Stimulated activated CD8-positive, alpha-beta memory T cell treated with anti-CD3 and anti-CD28 coated beads, Interleukin-15, amount 100 ng/mL, for 4 hours (primary cell): Measurements from ENCODE around the gene SPEM1.

Experiments used
- DNase-seq, 2 donors: peaks; one replicate each; pipeline ENCODE4 v3.0.0-alpha.2; 2020; ENCODE audit warnings: low read depth in 2 of 2

The SPEM1 gene

DNA sequence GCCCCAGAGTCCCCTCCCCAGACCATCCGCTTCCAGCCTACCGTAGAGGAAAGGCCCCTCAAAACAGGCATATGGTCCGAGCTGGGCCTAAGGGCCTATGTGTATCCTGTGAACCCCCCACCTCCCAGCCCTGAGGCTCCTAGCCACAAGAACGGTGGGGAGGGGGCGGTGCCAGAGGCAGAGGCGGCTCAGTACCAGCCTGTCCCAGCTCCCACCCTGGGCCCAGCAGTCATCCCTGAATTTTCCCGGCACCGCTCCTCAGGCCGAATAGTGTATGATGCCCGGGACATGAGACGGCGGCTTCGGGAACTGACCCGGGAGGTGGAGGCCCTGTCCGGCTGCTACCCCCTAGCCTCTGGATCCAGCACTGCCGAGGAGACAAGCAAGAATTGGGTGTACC is 1.1 kb downstream of the SPEM1 start:
- no peak for DNase-seq

DNA sequence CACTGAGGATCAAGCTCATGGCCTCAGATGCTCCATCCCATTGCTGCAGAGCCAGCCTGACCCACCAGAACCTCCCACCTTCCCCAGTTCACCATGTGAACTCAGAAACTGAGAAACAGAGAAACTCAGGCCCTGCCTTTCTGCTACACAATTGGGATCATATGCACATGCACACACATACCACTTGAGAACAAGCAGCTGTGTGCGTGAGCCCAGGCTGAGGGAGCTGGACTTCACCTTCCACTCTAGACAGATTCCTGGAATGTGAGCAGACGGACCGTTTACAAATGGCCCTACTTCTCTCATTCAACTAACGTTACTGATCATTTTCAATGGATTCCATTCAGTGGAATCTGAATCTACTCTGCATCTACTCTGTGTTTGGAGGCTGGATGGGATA is 3.6 kb downstream of the SPEM1 start:
- no peak for DNase-seq

DNA sequence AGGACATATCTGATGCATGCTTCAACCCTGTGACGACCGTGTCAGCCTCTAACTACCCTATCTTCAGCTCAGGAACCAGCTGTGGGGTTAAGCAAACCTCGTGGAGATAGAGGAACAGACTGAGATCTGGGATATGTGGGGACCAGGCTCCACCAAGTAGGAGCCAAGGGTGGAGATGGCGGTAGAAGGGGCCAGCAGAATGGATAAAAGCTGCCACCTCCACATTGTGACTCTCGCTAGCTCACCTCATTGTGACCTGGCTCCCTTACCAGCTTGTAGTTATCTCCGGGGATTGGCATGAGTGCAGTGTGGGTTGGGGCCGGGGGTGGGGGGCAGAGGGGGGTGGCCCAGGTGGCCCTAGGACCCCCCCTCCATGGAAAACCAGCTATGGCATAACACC is 5.2 kb downstream of the SPEM1 start, which contains the start of gene SPEM2:
Gene SPEM2 (plus strand): TSS at position 301 of the 400 bp plus-strand sequence. CDS start 73 bp downstream, at position 374.
- no peak for DNase-seq

DNA sequence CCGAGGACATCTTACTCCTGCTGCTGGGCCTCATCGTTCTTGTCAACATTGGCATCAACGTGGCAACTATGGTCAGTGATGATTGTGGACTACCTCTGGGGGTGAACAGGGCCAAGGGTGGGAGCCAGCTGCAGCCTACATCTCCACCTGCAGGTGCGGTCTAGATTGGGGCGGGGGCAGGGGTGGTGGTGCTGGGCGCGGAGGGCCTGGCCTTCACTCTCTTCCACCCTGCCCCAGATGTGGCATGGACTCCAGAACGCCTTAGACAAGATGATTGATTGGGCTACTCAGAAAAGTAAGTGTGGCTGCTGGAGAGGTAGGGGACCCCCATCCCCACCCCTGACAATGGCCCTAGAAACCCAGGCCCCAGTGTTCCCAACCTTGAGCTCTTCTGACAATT is 5.6 kb downstream of the SPEM1 start:
- no peak for DNase-seq

DNA sequence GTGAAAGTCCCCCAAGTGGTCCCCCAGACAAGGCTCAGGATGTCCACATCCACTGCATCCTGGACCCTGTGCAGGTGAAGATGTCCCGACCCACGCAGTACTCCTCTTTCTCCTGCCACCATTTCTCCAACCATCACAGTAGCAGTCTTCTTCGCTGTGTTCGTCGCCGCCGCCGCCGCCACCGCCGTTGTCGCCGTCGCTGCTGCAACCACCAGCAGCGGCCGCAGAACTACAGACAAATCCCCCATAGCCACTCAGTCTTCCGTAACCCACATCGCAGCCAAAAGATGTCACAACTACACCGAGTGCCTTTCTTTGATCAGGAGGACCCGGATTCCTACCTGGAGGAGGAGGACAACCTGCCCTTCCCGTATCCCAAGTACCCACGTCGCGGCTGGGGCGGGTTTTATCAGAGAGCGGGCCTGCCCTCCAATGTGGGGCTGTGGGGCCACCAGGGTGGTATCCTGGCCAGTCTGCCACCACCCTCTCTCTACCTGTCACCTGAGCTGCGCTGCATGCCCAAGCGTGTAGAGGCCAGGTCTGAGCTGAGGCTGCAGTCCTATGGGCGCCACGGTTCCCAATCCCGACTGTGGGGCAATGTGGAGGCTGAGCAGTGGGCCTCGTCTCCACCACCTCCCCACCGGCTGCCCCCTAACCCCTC is 6.2 kb downstream of the SPEM1 start:
- no peak for DNase-seq

DNA sequence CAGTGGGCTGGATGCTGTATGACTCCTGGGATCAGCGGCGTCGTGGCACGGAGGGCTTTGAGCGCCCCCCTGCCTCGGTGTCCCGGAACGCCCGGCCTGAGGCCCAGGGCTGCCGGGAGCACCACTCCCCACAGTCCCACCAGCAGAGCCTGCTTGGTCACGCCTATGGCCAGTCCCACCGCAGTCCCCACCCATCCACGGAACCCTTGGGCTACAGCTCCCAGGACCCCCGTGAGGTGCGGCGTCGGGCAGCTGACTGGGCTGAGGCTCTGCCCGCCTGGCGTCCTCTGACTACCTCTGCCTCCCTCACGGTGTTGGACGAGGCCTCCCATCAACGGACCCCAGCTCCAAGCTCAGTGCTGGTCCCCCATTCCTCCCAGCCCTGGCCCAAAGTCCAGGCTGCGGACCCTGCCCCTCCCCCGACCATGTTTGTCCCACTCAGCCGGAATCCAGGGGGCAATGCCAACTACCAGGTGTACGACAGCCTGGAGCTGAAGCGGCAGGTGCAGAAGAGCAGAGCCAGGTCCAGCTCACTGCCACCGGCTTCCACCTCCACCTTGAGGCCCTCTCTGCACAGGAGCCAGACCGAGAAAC is 6.9 kb downstream of the SPEM1 start:
- DNase-seq, result no peak

DNA sequence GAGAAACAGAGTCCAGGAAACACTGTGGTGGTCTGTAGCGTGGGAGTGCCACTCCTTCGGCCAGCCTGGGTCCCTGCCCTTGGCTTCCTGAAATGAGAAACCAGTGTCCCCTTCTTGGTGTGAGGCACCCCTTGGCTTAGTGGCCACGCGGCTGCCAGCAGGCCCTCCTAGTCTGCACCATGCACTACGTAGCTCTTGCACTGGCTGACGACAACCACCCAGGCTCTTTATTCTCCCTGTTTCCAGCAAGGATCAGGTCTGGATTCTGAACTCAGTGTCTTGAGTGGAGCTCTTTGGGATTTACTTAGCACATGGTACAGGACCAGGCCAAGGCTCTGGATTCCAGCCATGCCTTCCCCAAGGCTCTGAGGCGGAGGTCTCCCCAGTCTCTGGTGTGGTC is 7.4 kb downstream of the SPEM1 start:
- DNase-seq, result no peak

DNA sequence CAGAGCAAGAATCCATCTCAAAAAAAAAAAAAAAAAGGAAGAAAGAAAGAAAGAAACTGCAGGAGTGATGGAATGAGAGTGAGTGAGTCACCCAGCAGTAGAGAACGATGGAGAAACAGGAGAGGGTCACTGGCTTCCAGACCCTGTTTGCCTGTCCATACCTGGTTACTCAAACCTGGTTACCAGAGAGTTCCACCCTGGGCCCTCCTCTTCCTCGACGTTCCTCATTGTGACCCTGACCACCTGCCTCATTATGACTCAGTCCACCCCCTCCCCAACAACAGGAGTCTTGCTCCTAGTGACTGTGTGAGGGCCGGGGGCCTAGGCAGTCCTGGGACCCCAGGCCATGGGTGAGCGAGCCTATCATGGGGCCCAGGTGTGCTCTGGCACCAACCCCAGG is 8.4 kb downstream of the SPEM1 start, which contains the start of gene SPEM3:
Gene SPEM3 (plus strand): TSS at position 301 of the 400 bp plus-strand sequence. CDS start 46 bp downstream, at position 347.
- DNase-seq, result no peak

DNA sequence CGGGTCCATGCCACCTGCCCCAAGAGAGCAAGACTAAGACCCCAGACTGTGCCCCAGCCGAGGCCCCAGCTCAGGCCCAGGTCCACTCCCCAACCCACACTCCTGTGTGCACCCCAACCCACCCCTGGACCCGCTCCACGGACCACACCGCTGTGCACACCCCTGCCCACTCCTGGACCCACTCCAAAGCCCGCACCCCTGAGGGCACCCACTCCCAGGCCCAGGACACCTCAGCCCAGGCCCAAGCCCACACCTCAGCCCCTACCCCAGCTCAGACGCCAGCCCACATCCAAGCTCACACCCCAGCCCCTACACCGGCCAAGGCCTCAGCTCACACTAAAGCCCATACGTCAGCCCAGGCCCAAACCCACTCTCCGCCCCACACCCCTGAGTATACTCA is 9.6 kb downstream of the SPEM1 start:
- DNase-seq, result no peak

DNA sequence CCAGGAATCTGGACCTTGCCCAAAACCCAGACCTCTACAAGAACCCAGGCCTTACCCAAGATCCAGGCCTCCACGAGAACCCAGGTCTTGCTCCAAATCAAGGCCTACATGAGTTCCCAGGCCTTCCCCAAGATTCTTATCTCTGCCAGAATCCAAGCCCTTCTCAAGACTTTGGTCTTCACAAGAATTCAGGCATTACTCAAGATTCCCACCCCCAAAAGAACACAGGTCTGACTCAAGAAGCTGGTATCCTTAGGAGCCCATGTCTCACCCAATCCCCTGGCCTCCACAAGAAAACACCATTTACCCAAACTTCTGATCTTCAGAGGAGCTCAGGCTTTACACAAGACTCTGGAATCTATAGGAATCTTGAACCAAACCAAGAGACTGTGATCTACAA is 11.1 kb downstream of the SPEM1 start:
- no peak for DNase-seq

DNA sequence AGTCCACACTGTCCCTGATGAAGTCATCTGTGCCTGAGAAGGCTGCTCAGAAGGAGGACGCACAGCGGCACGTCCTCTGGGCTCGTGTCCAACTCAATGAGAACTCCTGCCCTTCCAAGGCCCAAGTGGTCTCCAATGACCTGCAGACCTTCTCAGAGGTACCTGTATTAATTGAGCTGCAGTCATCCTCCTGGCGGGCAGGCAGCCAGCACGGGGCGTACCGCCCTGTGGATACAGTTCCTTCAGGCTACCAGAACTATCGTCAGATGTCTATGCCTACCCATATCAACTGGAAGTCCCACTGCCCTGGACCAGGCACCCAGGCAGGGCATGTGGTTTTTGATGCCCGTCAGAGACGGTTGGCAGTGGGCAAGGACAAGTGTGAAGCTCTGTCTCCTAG is 12.2 kb downstream of the SPEM1 start:
- no peak for DNase-seq

DNA sequence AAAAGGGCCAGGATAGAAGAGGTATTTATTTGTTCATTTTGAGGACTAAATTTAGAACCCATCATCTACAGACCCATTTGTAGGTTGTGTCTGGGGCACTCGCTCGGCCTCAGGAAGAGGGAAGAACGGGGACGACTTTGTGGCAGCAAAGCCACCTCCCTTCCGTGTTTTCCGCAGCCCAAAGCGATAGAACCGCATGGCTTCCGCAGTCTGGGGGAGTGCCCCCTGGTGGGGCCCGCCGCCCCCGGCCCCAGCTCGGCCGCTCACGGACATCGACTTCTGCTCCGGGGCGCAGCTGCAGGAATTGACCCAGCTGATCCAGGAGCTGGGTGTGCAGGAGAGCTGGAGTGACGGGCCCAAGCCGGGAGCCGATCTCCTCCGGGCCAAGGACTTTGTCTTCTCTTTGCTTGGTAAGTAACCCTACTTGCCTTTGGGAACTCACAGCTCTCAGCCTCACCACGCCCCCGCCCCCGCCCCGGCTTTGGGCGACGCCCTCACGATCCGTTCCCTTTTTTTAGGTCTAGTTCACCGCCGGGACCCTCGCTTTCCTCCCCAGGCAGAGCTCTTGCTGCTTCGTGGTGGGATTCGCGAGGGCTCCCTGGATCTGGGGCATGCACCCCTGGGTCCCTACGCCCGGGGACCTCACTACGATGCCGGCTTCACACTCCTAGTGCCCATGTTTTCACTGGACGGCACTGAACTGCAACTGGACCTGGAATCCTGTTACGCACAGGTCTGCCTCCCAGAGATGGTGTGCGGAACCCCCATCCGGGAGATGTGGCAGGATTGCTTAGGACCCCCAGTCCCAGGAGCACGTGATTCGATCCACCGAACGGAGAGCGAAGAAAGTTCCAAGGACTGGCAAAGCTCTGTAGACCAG is 15.8 kb downstream of the SPEM1 start:
- peak in 1 of 2 donors; percentile 38 for DNase-seq

DNA sequence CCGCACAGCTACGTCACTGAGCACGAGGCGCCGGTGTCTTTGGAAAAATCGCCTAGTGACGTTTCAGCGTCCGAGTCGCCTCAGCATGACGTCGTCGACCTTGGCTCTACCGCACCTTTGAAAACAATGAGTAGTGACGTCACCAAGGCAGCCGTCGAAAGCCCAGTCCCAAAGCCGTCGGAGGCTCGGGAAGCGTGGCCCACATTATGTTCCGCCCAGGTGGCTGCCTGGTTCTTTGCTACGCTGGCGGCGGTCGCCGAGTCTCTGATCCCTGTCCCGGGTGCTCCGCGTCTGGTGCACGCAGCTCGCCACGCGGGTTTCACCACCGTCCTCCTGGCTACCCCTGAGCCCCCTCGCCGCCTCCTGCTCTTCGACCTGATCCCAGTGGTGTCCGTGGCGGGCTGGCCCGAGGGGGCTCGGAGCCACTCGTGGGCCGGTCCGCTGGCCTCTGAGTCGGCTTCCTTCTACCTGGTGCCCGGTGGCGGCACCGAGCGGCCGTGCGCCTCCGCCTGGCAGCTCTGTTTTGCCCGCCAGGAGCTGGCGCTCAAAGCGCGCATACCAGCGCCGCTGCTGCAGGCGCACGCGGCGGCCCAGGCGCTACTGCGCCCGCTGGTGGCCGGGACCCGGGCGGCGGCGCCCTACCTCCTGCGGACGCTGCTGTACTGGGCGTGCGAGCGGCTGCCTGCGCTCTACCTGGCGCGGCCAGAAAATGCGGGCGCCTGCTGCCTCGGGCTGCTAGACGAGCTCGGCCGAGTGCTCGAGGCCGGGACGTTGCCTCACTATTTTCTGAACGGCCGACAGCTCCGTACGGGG is 16.6 kb downstream of the SPEM1 start:
- peak; percentile 50 to 67 for DNase-seq

DNA sequence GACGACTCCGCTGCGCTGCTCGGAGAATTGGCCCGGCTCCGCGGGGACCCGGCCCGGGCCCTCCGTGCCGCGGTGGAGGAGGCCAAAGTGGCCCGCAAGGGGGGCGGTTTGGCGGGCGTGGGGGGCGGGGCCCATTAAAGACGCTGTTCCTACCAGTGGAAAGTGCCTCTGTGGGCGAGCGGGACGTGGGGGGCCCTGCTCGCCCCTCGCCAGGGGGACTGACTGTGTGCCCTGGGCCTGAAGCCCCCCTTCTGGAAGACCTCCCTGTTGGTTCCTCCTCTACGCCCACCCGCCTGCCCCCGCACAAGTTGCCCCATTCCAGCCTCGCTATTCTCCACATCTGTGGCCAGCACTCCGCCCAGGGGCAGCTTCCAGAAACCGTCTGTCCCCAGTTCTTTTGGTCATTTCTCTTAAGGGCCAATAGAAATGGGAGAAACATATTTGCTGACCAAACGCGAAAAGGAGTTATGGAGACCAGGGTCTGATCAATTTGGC is 17.3 kb downstream of the SPEM1 start:
- no peak for DNase-seq

DNA sequence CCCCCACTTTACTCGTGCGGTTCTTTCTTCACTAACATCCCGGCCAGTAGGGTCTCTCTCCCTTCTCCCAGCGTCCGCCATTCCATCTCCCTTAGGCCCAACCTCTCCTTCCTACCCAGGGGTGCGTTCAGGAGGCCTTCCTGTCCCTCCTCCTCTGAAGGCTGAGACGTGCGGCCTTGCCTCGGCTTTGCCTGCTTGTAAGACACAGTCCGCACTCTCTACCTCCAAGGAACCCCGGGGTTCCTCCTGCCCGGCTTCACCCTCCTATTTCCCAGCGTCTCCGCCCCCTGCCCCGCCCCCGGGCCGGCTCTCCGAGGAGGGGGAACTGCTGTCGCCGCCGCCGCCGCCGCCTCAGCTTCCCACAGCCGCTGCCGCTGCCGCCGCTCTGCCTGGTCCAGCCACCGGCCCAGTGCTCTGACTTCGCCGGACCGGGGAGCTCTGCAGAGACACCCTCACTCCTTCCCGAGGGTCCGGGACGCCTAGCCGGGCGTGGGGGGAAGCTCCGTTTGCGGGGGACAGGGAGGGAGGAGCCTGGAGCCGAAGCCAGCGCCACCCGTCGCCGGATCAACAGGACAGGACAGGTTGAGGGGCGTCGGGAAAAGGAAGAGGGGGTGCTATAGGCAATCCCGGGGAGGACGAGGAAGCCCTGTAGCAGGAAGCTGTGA is 18.0 kb downstream of the SPEM1 start:
- peak in 1 of 2 donors; percentile 35 for DNase-seq

DNA sequence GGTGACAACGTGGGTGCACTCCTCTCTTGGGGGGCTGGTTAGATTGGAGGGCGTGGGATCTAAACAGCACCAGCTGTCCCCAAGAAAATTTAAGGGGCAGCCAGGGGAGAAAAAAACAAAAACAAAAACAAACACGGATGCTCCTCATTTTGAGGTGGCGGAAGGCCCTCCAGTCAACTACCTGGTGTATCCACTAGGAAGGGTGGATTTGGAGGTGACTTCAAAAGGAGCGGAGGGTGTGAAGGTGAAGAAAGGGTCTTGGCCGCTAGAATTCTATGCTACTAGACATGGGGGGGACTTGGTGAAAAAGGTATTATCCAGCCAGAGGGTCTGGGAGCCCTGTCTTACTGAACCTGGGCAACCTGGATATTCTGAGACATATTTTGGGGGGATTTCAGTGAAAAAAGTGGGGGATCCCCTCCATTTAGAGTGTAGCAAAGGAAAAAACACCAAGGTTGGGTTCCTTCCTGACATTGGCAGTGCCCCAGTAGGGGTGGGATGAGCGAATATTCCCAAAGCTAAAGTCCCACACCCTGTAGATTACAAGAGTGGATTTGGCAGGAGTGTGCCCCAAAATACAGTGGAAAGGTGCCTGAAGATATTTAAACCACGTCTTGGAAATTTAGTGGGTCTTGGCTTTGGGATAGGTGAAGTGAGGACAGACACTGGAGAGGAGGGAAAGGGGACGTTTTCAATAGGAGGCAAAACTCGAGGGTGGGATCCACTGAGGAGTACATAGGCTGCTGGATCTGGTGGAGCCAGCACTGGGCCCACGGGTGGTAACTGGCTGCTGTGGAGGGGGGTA is 18.7 kb downstream of the SPEM1 start:
- DNase-seq, result no peak

DNA sequence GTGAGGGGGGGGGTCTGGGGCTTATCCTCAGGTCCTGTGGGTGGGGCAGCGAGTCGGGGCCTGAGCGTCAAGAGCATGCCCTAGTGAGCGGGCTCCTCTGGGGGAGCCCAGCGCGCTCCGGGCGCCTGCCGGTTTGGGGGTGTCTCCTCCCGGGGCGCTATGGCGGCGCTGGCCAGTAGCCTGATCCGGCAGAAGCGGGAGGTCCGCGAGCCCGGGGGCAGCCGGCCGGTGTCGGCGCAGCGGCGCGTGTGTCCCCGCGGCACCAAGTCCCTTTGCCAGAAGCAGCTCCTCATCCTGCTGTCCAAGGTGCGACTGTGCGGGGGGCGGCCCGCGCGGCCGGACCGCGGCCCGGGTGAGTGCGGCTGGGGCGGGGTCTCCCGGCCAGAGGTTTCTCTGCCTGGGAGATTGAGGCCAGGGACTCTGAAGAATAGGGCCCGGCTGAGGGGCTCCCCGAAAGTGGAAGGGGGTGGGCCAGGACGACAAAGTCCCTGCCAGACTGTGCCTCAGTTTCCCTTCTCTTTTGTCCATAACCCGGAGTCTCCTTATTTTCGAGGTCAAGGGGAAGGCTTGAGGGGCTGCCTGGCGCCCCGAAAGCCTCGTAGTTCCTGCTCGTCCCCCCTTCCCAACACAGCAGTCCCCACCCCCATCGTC is 19.5 kb downstream of the SPEM1 start, which contains the start of gene FGF11:
Gene FGF11 (plus strand): TSS at position 51 of the 651 bp plus-strand sequence. CDS start 109 bp downstream, at position 160.
- no peak for DNase-seq

DNA sequence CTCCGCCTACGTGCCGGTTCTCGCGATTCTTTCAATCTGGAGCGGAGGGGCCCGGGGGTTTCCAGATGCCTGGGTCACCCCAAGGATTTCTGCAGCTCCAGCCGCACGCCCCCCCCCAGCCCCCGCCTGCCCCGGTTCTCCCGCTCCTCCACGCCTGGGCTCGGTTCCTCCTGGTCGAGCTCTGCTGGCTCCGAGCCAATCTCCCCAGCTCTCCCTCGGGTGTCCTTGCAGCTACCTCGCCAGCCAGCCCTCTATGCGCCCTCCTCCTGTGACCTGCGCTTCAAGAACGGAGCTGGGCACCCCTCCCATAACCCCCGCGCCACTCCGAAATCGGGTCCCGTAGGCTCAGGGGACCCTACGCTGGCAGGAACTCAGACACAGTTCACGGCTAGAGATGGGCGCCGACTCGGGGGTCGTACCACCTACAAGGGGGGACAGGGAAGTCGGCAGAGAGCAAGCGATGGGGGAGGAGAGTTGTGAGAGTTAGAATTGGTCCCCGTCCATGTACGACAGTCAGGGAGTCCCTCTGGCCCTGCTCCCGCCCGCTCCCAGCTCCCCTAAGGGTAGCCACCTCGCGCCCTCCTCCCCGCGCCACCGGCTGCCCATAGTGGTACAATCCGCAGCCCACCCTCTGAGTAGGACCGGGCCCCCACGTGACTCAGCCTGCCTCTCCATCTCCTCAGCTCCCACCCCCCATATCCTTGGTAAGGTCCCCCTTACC is 20.1 kb downstream of the SPEM1 start:
- DNase-seq, result no peak

DNA sequence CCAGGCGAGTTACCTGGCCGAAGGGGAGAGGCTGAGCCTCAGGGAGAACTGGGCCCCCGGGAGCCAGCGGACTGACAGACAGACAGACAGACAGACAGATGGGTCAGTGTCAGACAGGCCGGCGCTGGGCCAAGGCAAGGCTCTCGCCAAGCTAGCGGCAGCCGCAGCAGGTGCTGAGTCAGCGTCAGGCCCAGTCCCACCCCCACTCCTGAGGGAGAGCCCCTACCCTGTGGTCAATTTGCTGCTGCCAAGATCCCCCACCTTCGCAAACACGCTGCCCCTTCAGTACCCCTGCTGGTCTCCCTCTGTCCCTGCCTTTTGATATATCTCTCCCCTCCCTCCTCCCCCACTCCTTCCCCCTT is 20.7 kb downstream of the SPEM1 start:
- no peak for DNase-seq
